Astrocyte (in vitro differentiated cells and primary cell): Measurements from ENCODE around the gene MSMO1. TPM values are rescaled to one million over a fixed set of nuclear protein-coding genes. Genes with fewer than 3 reads are reported as not detected.

ENCODE experiments used
- DNase-seq: peaks from one replicate; pipeline ENCODE4 v3.0.0-alpha.2; 2010; ENCODE audit warnings: low read depth
- FAIRE-seq: peaks from 2 replicates; lab custom pipeline; 2011; peaks lifted over from hg19 to GRCh38; lab: Jason Lieb, UNC
- H2AFZ ChIP-seq: 2 replicates; pipeline ENCODE4 v1.6.0; 2012; ENCODE audit warnings: low read depth, low read length, inconsistent platforms
- H3K27ac ChIP-seq: 2 replicates; pipeline ENCODE4 v1.5.1; 2011; ENCODE audit warnings: low read depth, low read length, inconsistent platforms
- H3K27me3 ChIP-seq: 2 replicates; pipeline ENCODE4 v1.6.0; 2011; ENCODE audit warnings: low read length, inconsistent platforms; ENCODE audit not compliant: insufficient read depth
- H3K36me3 ChIP-seq: 2 replicates; pipeline ENCODE4 v1.5.1; 2011; ENCODE audit warnings: low read length, inconsistent platforms; ENCODE audit not compliant: insufficient read depth
- H3K4me1 ChIP-seq: 2 replicates; pipeline ENCODE4 v1.5.1; 2011; ENCODE audit warnings: low read length, inconsistent platforms; ENCODE audit not compliant: insufficient read depth
- H3K4me2 ChIP-seq: 2 replicates; pipeline ENCODE4 v1.6.0; 2012; ENCODE audit warnings: low read length, inconsistent platforms
- H3K4me3 ChIP-seq: 2 replicates; pipeline ENCODE4 v1.5.1; 2011; ENCODE audit warnings: low read depth, mild to moderate bottlenecking, low read length, inconsistent platforms; ENCODE audit not compliant: insufficient read depth
- H3K79me2 ChIP-seq: 2 replicates; pipeline ENCODE4 v1.6.0; 2012; ENCODE audit warnings: mild to moderate bottlenecking, low read length, inconsistent platforms; ENCODE audit not compliant: insufficient read depth
- H3K9ac ChIP-seq: 2 replicates; pipeline ENCODE4 v1.6.0; 2012; ENCODE audit warnings: mild to moderate bottlenecking, low read length, inconsistent platforms
- H3K9me3 ChIP-seq: 2 replicates; pipeline ENCODE4 v1.5.1; 2012; ENCODE audit warnings: low read depth, mild to moderate bottlenecking, low read length, inconsistent platforms; ENCODE audit not compliant: insufficient read depth
- H4K20me1 ChIP-seq: 2 replicates; pipeline ENCODE4 v1.6.0; 2012; ENCODE audit warnings: low read length, inconsistent platforms; ENCODE audit not compliant: insufficient read depth
- H3K27ac Mint-ChIP-seq: one replicate; pipeline ENCODE4 v1.8.0; 2021; ENCODE audit warnings: mild to moderate bottlenecking, mixed read lengths; ENCODE audit not compliant: unreplicated experiment
- H3K27me3 Mint-ChIP-seq: one replicate; pipeline ENCODE4 v1.8.0; 2021; ENCODE audit warnings: low read depth, mixed read lengths; ENCODE audit not compliant: unreplicated experiment
- H3K36me3 Mint-ChIP-seq: one replicate; pipeline ENCODE4 v1.8.0; 2021; ENCODE audit warnings: low read depth, mixed read lengths; ENCODE audit not compliant: unreplicated experiment
- H3K4me1 Mint-ChIP-seq: one replicate; pipeline ENCODE4 v1.8.0; 2021; ENCODE audit warnings: low read depth, mixed read lengths; ENCODE audit not compliant: unreplicated experiment
- H3K4me3 Mint-ChIP-seq: one replicate; pipeline ENCODE4 v1.8.0; 2021; ENCODE audit warnings: mild to moderate bottlenecking, moderate library complexity, mixed read lengths; ENCODE audit not compliant: unreplicated experiment
- H3K9me3 Mint-ChIP-seq: one replicate; pipeline ENCODE4 v1.8.0; 2021; ENCODE audit warnings: mild to moderate bottlenecking, mixed read lengths; ENCODE audit not compliant: unreplicated experiment
- EZH2 ChIP-seq: IDR thresholded peaks from 2 replicates; pipeline ENCODE4 v1.6.1; 2012; ENCODE audit warnings: mild to moderate bottlenecking, low read length, inconsistent platforms; ENCODE audit not compliant: insufficient read depth
- total RNA-seq: library from RNA; stranded (reverse); gene quantifications from 2 replicates; pipeline ENCODE4 v1.2.1, GENCODE V29; 2021
- TF ChIP-seq, protein P1 (sequence below): IDR thresholded peaks from 2 replicates; pipeline ENCODE4 v1.5.1; 2011; ENCODE audit warnings: low read depth, mild to moderate bottlenecking, inconsistent platforms, low read length, moderate library complexity; ENCODE audit not compliant: insufficient read depth

Gene MSMO1
- total RNA-seq, 1 donor from 2014 or later, result 179 TPM

DNA sequence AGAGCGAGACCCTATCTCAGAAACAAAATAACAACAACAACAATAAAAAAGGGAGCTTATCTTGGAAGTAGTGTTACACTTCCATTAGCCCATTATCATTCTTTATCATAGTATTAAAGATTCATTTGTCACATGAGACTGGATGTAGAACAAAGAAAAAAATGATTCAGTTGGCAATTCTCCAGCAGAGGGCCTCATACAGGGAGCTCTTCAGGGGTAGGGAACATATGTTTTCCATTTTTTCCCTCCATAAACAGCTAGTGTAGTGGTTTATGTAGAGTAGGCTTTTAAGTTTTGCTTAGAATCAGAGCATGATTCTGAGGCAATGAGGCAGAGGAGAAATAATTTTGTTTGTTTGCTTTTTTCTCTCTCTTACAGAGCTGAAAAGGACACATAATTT, 57.1 kb downstream of the MSMO1 start:
- no peak overlapping the region for H3K4me3 Mint-ChIP-seq
- H3K36me3 Mint-ChIP-seq, result no peaks in the 10 kb centered on the region
- DNase-seq, result peak; percentile 43
- Histone ChIP-seq H3K36me3 (no peaks in the 10 kb centered on the region), H3K4me2 (no peak overlapping the region), H3K79me2 (peaks cover 4% of the 10 kb centered on the region), H3K4me3 (no peak overlapping the region), H3K9me3 (no peaks in the 10 kb centered on the region), H4K20me1 (no peaks in the 10 kb centered on the region), H3K4me1 (no peaks in the 10 kb centered on the region), H2AFZ (no peak overlapping the region), H3K9ac (no peak overlapping the region), H3K27ac (no peak overlapping the region), H3K27me3 (no peaks in the 10 kb centered on the region)
- H3K9me3 Mint-ChIP-seq, result no peaks in the 10 kb centered on the region
- TF ChIP-seq, protein P1, sequence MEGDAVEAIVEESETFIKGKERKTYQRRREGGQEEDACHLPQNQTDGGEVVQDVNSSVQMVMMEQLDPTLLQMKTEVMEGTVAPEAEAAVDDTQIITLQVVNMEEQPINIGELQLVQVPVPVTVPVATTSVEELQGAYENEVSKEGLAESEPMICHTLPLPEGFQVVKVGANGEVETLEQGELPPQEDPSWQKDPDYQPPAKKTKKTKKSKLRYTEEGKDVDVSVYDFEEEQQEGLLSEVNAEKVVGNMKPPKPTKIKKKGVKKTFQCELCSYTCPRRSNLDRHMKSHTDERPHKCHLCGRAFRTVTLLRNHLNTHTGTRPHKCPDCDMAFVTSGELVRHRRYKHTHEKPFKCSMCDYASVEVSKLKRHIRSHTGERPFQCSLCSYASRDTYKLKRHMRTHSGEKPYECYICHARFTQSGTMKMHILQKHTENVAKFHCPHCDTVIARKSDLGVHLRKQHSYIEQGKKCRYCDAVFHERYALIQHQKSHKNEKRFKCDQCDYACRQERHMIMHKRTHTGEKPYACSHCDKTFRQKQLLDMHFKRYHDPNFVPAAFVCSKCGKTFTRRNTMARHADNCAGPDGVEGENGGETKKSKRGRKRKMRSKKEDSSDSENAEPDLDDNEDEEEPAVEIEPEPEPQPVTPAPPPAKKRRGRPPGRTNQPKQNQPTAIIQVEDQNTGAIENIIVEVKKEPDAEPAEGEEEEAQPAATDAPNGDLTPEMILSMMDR, result no peak
- no peak for TF ChIP-seq EZH2
- H3K27me3 Mint-ChIP-seq, result no peaks in the 10 kb centered on the region
- H3K27ac Mint-ChIP-seq, result peak overlapping the region; percentile 88
- peaks cover 33% of the 10 kb centered on the region for H3K4me1 Mint-ChIP-seq
- FAIRE-seq, result no peak

DNA sequence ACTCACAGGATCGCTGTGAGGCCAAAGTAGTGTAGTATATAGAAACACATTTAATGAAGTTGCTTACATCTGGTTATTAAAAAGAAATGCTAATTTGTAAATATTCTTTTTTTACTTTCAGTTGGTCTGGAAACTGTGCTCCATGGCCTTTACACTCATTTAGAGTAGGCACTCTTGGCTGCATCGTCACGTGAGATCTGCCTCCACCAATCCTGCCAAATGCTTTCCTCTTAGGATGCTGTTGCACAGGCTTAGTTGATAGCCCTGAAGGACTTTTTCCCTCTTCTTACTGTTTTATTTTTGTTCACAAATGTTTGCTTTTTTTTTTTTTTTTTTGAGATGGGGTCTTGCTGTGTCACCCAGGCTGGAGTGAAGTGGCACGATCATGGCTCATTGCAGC, 57.7 kb downstream of the MSMO1 start:
- peak overlapping the region; percentile 43 for H3K27ac Mint-ChIP-seq
- no peak overlapping the region for H3K27ac ChIP-seq
- H3K4me1 ChIP-seq, result no peaks in the 10 kb centered on the region
- H3K36me3 ChIP-seq, result no peaks in the 10 kb centered on the region
- H3K36me3 Mint-ChIP-seq, result no peaks in the 10 kb centered on the region
- no peaks in the 10 kb centered on the region for H3K79me2 ChIP-seq
- H3K4me2 ChIP-seq, result no peak overlapping the region
- no peaks in the 10 kb centered on the region for H3K27me3 Mint-ChIP-seq
- FAIRE-seq, result no peak
- peaks cover 33% of the 10 kb centered on the region for H3K4me1 Mint-ChIP-seq
- H3K4me3 Mint-ChIP-seq, result no peak overlapping the region
- no peak overlapping the region for H3K9ac ChIP-seq
- H3K27me3 ChIP-seq, result no peaks in the 10 kb centered on the region
- no peak for DNase-seq
- no peak overlapping the region for H3K4me3 ChIP-seq
- no peaks in the 10 kb centered on the region for H4K20me1 ChIP-seq
- no peaks in the 10 kb centered on the region for H3K9me3 ChIP-seq
- TF ChIP-seq EZH2, result no peak
- TF ChIP-seq, protein P1, result no peak
- no peak overlapping the region for H2AFZ ChIP-seq
- no peaks in the 10 kb centered on the region for H3K9me3 Mint-ChIP-seq

DNA sequence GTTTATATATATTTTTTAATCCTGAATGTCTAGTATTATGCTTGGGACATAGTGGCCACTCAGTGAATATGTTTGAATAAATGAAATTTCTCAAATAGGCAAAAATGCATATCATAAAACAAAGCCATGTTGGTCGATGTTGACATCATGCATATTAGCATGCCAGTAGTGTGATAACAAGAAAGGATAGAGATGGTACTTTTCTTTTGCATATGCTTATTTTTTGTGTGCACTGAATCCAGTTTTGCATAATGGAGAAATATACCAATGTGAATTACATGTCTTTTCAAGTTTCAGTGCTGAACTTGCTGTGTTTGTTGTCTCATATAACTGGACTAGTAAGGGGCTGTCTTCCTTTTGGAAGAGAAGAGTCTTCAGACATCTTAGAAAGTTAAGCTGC, 58.9 kb downstream of the MSMO1 start:
- no peak for FAIRE-seq
- TF ChIP-seq, protein P1, result no peak
- TF ChIP-seq EZH2, result no peak
- no peak overlapping the region for H3K4me3 Mint-ChIP-seq
- H3K36me3 Mint-ChIP-seq, result no peaks in the 10 kb centered on the region
- Histone ChIP-seq H3K27me3 (no peaks in the 10 kb centered on the region), H3K27ac (no peak overlapping the region), H3K4me2 (no peak overlapping the region), H3K79me2 (no peaks in the 10 kb centered on the region), H3K9me3 (no peaks in the 10 kb centered on the region), H3K9ac (no peak overlapping the region), H2AFZ (no peak overlapping the region), H3K4me3 (no peak overlapping the region), H3K36me3 (no peaks in the 10 kb centered on the region), H3K4me1 (no peaks in the 10 kb centered on the region), H4K20me1 (no peaks in the 10 kb centered on the region)
- no peaks in the 10 kb centered on the region for H3K27me3 Mint-ChIP-seq
- peaks cover 33% of the 10 kb centered on the region for H3K4me1 Mint-ChIP-seq
- H3K9me3 Mint-ChIP-seq, result no peaks in the 10 kb centered on the region
- no peak for DNase-seq
- H3K27ac Mint-ChIP-seq, result no peak overlapping the region
